ENCODE results near the gene PPP2R2B.

PPP2R2B gene

GRCh38 chr5:146827901-146828300, 50.7 kb downstream of the PPP2R2B start:
- TF ChIP-seq, protein P1, sequence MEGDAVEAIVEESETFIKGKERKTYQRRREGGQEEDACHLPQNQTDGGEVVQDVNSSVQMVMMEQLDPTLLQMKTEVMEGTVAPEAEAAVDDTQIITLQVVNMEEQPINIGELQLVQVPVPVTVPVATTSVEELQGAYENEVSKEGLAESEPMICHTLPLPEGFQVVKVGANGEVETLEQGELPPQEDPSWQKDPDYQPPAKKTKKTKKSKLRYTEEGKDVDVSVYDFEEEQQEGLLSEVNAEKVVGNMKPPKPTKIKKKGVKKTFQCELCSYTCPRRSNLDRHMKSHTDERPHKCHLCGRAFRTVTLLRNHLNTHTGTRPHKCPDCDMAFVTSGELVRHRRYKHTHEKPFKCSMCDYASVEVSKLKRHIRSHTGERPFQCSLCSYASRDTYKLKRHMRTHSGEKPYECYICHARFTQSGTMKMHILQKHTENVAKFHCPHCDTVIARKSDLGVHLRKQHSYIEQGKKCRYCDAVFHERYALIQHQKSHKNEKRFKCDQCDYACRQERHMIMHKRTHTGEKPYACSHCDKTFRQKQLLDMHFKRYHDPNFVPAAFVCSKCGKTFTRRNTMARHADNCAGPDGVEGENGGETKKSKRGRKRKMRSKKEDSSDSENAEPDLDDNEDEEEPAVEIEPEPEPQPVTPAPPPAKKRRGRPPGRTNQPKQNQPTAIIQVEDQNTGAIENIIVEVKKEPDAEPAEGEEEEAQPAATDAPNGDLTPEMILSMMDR (IDR thresholded peaks at IDR 0.05; ENCODE audit: low read depth, low read length) = no peak

GRCh38 chr5:146825033-146825432, 53.5 kb downstream of the PPP2R2B start:
- TF ChIP-seq, protein P1 (IDR thresholded peaks at IDR 0.05; ENCODE audit: low read depth, low read length) = no peak
- H3K4me3 ChIP-seq (ENCODE audit: low read depth, low read length) = no peak overlapping the region

More at GRCh38 chr5:146827901-146828300, 50.7 kb downstream of the PPP2R2B start:
- no peak overlapping the region for H3K4me3 ChIP-seq (ENCODE audit: low read depth, low read length)

- TF ChIP-seq, protein P1 (IDR thresholded peaks at IDR 0.05; ENCODE audit: low read depth, low read length) = no peak
Observed at GRCh38 chr5:146821732-146822131, 56.8 kb downstream of the PPP2R2B start.

DNA sequence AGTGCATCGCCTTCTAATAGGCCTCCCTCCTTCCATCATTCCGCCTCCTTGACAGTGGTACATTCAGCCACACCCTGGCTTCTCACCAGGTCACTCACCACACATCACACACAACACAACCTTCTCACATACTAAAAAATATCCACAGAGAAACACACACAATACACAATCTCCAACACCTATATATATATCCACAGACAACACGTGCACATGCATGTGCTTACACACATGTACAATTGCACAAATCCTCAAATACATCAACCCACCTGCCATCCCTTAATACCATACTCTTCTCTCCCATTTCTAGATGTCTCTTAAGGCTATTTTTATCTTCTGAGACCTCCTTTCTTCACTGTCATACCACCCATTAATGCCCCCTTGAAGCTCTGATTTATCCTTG, 57.6 kb downstream of the PPP2R2B start:
- TF ChIP-seq, protein P1 (IDR thresholded peaks at IDR 0.05; ENCODE audit: low read depth, low read length) = no peak
- no peak overlapping the region for H3K4me3 ChIP-seq (ENCODE audit: low read depth, low read length)

More at GRCh38 chr5:146821732-146822131, 56.8 kb downstream of the PPP2R2B start:
- H3K4me3 ChIP-seq (ENCODE audit: low read depth, low read length) = no peak overlapping the region

DNA sequence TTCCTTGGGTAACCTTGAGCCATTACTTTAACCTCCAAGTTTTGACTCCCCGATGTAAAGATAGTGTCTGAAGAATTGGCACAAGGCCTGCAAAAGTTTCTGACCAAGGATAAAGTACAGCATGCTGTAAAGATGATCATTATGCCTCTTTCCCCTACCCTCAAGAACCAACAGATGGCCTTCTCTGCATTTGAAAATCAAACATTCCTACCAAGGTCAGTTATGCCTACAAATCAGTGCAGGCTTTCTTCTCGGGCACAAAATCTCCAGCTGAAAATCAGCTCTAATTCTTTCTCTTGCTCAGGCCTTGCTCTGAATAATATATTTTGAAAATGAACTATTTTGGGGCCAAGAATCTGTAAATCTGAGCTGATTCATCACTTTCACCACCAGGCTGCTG, 59.7 kb downstream of the PPP2R2B start:
- TF ChIP-seq, protein P1 (IDR thresholded peaks at IDR 0.05; ENCODE audit: low read depth, low read length) = no peak
- H3K4me3 ChIP-seq (ENCODE audit: low read depth, low read length) = no peak overlapping the region

DNA sequence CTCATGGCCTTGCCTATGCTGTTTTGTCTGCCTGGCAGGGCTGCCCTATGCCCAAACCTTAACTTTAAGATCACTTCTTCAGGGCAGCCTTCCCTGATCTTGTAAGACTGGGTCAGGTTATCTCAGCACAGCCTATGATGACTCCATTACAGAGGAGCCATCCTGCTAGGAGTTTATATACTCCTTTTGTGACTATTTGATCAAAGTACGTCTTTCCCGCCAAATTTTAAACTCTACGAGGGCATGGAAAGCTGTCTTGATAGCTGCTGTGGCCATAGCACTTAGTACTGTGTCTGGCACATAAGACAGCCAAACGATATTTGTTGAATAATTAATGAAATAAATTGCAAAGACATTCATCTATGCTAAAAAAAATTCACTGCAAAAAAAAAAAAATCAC, 60.6 kb downstream of the PPP2R2B start:
- H3K4me3 ChIP-seq (ENCODE audit: low read depth, low read length) = no peak overlapping the region
- TF ChIP-seq, protein P1 (IDR thresholded peaks at IDR 0.05; ENCODE audit: low read depth, low read length) = no peak

- no peak overlapping the region for H3K4me3 ChIP-seq (ENCODE audit: low read depth, low read length)
- TF ChIP-seq, protein P1 (IDR thresholded peaks at IDR 0.05; ENCODE audit: low read depth, low read length) = no peak
Observed at GRCh38 chr5:146816775-146817387, 61.7 kb downstream of the PPP2R2B start.
